Middle frontal gyrus (tissue), 1 donor: ENCODE results near the gene RAP2B.
"Not testable (repeated sequence)": the region's sequence is repeated elsewhere in the genome, so short reads cannot be mapped to it uniquely, and the experiment has no call there.

Experiments
- DNase-seq: peaks from one replicate; pipeline ENCODE4 v3.0.0-alpha.2; 2015; ENCODE audit warnings: low spot score; ENCODE audit errors: extremely low spot score

RAP2B gene

DNA sequence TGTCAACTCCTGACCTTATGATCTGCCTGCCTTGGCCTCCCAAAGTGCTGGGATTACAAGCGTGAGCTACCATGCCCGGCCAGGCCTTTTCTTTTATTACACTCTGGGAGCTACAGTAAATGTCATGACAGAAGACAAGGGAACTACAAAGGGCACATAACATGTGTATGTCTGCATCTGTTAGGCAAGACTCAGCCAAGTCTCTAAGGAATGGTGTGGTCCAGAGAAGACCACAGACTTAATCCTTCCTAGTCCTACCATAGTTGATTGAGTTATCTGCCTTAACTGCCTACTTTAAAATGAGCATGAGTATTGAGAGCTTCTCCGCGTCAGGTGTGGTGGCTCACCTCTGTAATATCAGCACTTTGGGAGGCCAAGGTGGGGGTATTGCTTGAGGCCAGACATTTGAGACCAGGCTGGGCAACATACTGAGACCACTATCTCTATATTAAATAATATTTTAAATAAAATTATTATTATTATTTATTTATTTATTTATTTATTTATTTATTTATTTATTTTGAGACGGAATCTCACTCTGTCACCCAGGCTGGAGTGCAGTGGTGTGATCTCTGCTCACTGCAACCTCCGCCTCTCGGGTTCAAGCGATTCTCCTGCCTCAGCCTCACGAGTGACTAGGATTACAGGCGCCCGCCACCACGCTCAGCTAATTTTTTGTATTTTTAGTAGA lies 31.9 kb downstream of the RAP2B start:
- DNase-seq, result not testable (repeated sequence)

DNA sequence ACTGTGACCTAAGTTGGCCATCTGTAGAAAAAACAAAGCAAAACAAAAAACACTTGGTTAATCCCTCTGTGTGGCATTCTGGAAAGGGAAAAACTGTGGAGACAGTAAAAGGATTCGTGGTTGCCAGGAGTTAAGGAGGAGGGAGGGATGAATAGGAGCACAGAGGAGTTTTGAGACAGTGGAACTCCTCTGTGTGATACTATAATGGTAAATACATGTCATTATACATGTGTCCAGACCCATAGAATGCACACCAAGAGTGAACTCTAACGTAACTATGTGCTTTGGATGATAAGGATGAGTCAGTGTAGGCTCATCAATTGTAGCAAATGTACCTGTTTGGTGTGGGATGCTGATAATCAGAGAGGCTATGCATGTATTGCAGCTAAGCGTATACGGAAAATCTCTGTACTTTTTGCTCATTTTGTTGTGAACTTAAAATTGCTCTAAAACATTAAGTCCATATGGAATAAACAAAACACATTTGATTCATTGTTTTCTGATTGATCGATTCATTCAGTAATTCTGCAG lies 33.4 kb downstream of the RAP2B start:
- DNase-seq, result no peak

DNA sequence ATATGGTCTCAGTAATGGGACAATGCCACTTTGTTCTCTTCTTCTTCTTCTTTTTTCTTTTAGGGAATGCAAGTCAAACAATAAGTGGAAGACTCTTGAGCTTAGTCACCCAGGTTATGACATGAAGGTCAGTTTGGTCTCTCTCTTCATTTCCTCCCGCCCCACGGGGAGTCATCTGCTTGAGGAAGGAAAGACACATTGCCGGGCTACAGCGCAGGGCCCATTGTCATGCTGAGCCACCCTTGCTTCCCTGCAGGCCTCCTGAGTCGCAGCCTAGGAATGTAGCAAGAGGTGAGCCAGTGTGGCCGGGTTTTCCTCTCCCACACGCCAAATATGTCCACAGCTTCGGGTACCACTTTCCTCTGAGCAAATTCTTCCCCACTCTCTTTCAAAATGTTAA lies 47.6 kb downstream of the RAP2B start:
- DNase-seq, result no peak

DNA sequence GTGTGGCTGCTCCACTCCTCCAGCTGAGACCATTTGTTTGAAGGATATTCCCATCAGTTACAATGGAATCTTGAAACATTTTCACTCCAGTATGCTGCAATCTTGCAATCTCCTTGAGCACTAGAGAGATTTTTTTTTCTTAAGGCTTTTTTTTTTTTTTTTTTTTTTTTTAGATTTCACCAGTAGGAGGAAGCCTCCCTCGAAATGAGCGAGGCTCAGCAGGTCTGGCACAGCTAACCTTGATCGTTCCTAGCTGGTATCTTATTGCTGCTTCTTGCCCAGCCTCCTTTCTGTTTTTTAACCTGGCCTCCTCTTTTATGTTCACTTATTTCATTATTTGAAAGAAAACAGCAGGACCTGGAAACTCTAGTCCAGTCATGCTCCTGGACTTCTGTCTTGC lies 48.1 kb downstream of the RAP2B start:
- DNase-seq, result no peak

DNA sequence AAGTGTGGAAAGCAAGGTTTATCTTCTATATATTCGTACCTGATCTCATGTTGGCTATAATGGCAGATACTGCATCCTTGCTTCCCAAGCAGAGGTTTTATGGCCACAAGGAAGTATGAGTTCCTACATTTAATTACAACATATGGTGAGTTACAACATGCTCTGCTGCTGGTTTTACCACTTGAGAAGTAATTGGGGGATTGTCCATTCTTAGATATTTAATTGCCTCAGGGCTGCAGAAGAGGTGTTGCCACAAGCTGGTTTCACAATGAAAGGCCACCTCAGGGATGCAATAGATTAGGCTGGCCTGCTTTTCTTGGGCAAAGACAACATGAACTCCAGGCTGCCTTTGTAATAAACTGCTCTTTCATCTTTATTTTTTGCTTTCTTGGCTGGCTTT lies 48.6 kb downstream of the RAP2B start:
- DNase-seq, result no peak

DNA sequence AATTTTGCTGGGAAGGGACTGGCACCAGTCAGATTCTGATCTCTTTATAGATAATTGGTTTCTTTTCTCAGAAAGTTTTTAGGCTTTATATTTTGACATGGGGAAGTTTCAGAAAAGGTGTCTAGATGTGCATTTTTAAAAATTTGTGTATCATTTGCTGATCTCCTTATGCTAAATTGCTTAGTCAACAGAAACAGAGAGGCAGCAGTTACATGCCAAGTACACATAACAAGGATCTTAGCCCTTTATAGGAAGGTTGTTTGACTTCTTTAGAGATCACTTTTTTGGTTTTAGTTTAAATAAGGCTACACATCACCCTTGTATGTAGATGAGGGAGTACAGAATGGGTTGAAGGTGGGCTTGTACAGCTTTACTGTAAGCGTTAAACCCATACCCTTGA lies 53.5 kb downstream of the RAP2B start:
- no peak for DNase-seq

DNA sequence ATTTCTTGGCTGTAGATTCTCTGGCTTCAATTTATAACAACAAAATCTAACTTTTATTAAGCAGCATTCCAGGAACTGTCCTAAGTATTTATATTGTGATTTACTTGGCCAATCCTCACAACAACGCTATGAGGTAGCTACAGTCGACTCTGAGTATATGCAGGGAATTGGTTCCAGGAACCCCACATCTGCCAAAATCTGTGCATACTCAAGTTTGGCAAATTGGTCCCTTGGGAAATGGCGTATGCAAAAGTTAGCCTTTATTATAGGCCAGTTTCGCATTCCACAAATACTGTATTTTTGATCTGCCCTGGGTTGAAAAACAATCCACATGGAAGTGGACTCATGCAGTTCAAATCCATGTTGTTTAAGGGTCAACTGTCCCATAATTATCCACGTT lies 53.9 kb downstream of the RAP2B start:
- no peak for DNase-seq

DNA sequence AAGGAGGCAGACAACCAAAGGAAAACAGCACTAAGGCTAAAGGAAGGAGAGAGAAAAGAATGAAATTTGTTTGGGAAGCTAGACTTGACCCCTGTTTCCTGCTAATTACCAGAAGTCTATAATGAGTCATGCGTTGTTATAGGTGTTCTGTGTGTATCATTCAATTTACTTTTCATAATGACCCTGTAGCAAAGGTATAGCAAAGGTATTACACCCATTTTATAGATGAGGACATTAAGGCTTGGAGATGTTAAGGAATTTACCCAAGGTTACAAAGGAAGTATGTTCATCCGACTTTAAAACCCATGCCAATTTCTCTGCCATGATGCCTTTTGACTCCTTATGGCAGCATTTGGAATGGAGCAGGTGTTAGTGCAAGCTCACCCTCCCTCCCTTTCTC lies 54.9 kb downstream of the RAP2B start:
- DNase-seq, result no peak

DNA sequence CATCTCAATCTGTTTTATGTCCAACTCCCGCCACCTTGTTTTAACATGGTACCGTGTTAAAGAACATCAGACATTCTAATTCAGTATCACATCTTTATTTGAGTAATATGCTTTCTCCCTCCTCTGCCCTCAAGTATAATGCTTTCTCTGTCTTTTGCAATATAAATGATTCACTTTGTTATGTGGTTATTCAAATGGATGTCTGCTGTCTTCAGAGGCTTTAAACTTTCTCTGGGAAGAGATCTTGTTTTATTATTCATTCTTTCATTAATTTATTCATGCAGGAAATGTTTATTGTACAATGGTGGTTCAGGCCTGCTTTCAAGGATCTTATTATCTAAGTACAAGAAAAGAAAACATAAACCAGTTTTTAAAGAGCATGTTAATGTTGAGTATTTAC lies 57.1 kb downstream of the RAP2B start:
- DNase-seq, result no peak
